Measurements from ENCODE around the gene CGNL1. TPM values are rescaled to one million over a fixed set of nuclear protein-coding genes. Genes with fewer than 3 reads are reported as not detected.
A peak's percentile ranks its signal among the peaks of the same experiment; 100 is the strongest.

The CGNL1 gene
- total RNA-seq, 1 experiment from 2014 or later = 3.4 TPM

GRCh38 chr15:57521503-57521902 lies 145.2 kb downstream of the CGNL1 start:
- DNase-seq (ENCODE audit: low spot score) = no peak

- DNase-seq (ENCODE audit: low spot score) = no peak
Observed at GRCh38 chr15:57522148-57522547, 145.8 kb downstream of the CGNL1 start.

- DNase-seq (ENCODE audit: low spot score) = no peak
Observed at GRCh38 chr15:57525581-57525980, 149.3 kb downstream of the CGNL1 start.

- DNase-seq (ENCODE audit: low spot score) = no peak
Observed at GRCh38 chr15:57526076-57526475, 149.8 kb downstream of the CGNL1 start.

GRCh38 chr15:57526615-57527014 lies 150.3 kb downstream of the CGNL1 start:
- no peak for DNase-seq (ENCODE audit: low spot score)

GRCh38 chr15:57527382-57528091 lies 151.2 kb downstream of the CGNL1 start:
- peak; percentile 83 for DNase-seq (ENCODE audit: low spot score)

- no peak for DNase-seq (ENCODE audit: low spot score)
Observed at GRCh38 chr15:57528940-57529565, 152.7 kb downstream of the CGNL1 start.

GRCh38 chr15:57529748-57530147 lies 153.4 kb downstream of the CGNL1 start:
- DNase-seq (ENCODE audit: low spot score) = no peak

- no peak for DNase-seq (ENCODE audit: low spot score)
Observed at GRCh38 chr15:57532731-57533447, 156.6 kb downstream of the CGNL1 start.

- no peak for DNase-seq (ENCODE audit: low spot score)
Observed at GRCh38 chr15:57533448-57533799, 157.1 kb downstream of the CGNL1 start.

GRCh38 chr15:57534281-57534680 lies 158.0 kb downstream of the CGNL1 start:
- no peak for DNase-seq (ENCODE audit: low spot score)

- peak; percentile 93 for DNase-seq (ENCODE audit: low spot score)
Observed at GRCh38 chr15:57537072-57537471, 160.8 kb downstream of the CGNL1 start.

- no peak for DNase-seq (ENCODE audit: low spot score)
Observed at GRCh38 chr15:57537488-57538264, 161.4 kb downstream of the CGNL1 start.

GRCh38 chr15:57538265-57538529 lies 161.9 kb downstream of the CGNL1 start:
- no peak for DNase-seq (ENCODE audit: low spot score)

GRCh38 chr15:57538821-57539220 lies 162.5 kb downstream of the CGNL1 start:
- no peak for DNase-seq (ENCODE audit: low spot score)

GRCh38 chr15:57540211-57540610 lies 163.9 kb downstream of the CGNL1 start:
- no peak for DNase-seq (ENCODE audit: low spot score)

- DNase-seq (ENCODE audit: low spot score) = no peak
Observed at GRCh38 chr15:57540736-57541135, 164.4 kb downstream of the CGNL1 start.

GRCh38 chr15:57541271-57541670 lies 165.0 kb downstream of the CGNL1 start:
- no peak for DNase-seq (ENCODE audit: low spot score)

GRCh38 chr15:57541805-57542504 lies 165.7 kb downstream of the CGNL1 start:
- DNase-seq (ENCODE audit: low spot score) = peak; percentile 69

GRCh38 chr15:57542505-57542817 lies 166.2 kb downstream of the CGNL1 start:
- no peak for DNase-seq (ENCODE audit: low spot score)

GRCh38 chr15:57544848-57545480 lies 168.7 kb downstream of the CGNL1 start:
- DNase-seq (ENCODE audit: low spot score) = no peak

GRCh38 chr15:57545995-57546394 lies 169.7 kb downstream of the CGNL1 start:
- DNase-seq (ENCODE audit: low spot score) = no peak

Data from A172 (cell line).